HG03457 (cell line): ENCODE results near the gene C2orf92.
"Not testable (repeated sequence)": the region's sequence is repeated elsewhere in the genome, so short reads cannot be mapped to it uniquely, and the experiment has no call there.

Experiments used
- ATAC-seq: cut with Tn5 transposase; IDR thresholded peaks from one replicate; pipeline ENCODE4 v1.9.1; 2021; ENCODE audit warnings: moderate number of reproducible peaks; ENCODE audit not compliant: unreplicated experiment

Gene C2orf92

DNA sequence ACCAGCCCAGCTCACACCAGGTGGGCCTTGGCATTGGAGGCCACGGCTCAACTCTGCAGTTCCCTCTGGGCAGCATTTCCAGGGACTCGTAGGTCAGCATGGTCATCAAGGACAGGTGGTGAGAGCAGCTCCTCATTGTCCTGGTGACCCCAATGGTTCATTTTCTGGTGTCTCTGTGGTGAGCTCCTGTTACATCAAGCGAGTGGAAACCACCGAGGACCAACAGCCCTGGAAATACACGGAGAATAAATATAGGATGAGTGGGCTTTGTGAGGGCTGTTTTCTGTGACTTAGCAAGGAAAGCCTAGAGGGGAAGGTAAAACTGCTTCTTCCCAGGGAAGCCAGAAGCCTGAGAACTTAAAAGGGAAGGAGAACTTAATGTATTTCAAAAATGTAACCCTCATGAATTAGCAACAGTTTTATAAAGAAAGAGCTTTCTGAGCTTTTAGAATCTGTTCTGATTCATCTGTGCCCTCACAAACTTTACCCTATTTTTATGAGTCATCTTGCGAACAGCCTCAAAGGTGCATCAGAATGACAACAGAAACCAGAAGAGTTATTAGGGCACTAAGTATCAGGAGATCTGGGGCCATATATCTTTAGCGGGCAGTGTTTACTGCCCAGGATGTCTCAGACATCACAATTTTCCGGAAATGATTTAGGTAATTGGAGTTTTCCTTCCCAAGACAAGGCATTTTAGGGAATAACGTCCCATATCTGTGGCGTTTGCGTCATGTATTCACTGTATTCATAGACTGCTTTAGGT is 18.7 kb downstream of the C2orf92 start:
- ATAC-seq: no peak

- ATAC-seq: no peak
These were observed 21.7 kb downstream of the C2orf92 start for GRCh38 chr2:97691166-97691565.

DNA sequence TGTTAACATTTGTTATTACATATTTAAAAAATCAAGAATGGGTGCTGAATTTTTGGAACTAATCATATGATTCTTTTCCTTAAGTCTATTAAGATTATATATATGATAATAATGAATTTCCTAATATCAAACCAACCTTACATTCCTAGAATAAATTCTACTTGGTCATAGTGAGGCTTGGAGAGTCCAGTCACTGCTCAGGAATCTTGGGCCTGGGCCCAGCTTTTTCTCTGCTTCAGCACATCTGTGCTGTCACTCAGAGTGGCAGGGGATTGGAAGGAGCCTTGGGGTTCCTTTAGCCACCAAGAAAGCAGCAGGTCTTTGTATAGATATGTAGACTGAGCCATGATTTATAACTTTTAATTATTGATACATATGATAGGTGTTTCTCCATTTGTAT is 24.0 kb downstream of the C2orf92 start:
- ATAC-seq: no peak

- ATAC-seq: no peak
These were observed 26.2 kb downstream of the C2orf92 start for GRCh38 chr2:97695744-97696143.

GRCh38 chr2:97697252-97698235 is 28.0 kb downstream of the C2orf92 start:
- ATAC-seq: no peak

DNA sequence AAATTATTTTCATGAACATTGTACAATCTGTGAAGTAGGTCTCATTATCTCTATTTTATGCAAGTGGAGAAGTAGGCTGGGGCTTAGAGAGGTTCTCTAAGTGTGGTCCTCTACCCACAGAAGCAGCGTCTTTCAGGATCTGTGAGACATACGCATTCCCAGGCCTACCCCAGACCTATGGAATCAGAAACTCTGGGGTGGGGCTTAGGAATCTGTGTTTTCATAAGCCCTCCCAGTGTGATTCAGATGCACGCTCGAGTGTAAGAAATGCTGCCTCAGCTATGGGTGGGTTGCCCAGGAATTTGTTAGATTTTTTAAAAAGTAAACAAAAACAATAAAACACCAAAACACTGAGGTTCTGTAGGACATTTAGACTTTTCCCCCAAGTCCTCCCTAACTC is 29.0 kb downstream of the C2orf92 start:
- ATAC-seq: no peak

DNA sequence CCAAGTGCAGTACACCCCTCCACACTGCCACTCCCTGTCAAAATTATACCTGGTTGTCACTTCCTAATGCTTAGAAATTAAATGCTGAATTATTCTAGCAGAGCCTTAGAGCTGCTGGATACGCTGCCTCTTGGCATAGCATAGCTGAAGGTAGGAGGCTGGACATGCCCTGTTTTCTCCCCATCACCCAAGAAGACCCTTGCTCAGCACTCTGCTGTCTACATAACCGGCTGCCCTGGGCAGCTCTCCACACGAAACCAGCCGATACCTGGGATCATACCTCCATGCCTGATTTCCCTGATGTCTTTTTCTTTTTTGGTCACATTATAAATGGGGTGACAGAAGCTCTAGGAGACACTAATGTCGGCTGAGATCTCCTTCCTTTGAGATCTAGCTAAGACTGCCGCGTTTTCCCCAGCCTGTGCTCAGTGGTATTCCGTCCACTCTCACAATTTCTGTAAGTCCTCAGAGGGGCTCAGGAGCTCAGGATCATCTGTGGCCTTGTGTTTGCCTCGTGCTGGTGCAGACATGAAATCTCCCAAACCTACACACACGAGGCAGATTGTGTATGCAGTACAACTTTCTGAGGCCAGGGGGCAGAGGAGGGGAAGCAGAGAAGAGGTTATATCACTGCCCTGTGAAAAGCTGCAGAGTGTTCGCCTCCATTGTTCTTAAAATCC is 30.4 kb downstream of the C2orf92 start:
- ATAC-seq: no peak

GRCh38 chr2:97701186-97701585 is 31.7 kb downstream of the C2orf92 start:
- no peak for ATAC-seq

DNA sequence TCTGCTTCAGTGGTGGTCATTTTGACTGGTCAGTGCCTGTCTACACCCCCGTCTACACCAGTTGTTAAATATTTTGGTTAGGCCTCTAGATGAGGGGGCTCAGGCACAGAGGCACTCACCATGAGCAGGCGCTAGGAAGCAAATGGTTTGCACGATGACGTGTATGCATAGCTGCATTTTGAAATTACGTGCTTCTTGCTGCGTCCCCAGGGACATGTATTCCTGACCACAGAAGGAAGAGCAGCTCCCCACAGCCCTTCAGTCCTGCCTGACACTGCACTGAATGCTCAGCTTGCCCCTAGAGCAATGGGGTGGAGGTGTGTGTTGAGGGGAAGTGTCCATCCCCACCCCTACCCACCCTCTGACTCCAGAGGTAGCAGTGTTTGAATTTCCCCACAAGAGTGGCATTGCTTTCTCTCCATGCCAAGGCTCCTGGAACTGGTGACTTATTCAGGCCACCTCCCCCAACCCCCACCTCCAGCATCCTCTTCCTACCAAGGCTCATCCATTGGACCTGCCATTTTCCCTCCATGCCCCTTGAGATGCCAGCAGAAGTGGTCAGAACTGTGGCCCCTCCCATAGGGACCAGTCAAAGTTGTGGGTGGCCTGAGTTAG is 32.4 kb downstream of the C2orf92 start:
- ATAC-seq: no peak

GRCh38 chr2:97702731-97703470 is 33.4 kb downstream of the C2orf92 start:
- no peak for ATAC-seq

DNA sequence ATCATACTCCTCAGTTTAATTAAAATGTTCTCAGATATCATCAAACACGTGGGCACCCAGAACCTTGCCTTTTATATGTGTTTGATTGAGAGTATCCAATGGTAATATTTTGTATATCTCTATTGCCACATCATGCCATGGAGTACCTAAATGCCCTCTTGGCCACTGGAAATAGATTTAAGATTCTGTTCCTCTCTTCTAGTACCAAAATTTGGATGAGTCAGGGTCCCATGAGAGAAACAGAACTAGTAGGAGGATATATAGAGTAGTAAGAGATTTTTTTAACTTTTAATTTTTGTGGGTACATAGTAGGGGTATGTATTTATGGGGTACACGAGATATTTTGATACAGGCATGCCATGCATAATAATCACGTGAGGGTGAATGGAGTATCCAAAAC is 34.2 kb downstream of the C2orf92 start:
- no peak for ATAC-seq

DNA sequence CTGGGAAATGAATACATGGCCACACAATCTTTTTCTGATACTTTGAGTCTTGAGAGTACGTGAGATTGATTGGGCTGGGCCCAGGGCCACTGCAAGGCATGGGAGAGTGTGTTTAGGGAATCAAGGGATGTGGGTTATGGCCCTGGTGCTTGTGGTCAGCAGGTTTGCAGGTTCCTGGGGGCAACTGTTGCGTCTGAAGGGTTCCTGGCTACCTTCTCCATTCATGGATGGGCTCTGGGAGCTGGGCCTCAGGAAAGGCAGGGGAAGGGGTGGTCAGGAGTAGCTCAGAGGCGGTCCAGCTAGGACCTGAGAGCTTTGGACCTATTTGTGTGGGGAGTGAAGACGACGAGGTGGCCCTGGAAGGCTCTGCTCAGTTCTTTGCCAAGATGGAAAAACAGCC is 35.5 kb downstream of the C2orf92 start:
- ATAC-seq: no peak

DNA sequence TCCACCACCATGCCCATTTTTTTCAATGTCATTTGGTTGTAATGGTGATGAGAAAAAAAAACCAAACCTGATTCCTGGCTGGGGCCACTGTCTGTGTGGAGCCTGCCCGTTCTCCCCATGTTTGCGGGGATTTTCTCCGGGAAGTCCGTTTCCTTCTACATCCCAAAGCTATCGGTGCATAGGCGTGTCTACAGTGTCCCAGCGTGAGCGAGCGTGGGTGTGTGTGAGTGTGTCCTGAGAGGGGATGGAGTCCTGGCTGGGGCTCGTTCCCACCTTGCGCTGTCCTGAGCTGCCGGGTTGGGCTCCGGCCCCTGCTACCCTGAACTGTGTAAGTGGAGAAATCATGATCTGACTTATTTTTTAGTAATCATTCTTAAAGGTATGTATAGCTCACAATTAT is 36.6 kb downstream of the C2orf92 start:
- ATAC-seq: no peak

DNA sequence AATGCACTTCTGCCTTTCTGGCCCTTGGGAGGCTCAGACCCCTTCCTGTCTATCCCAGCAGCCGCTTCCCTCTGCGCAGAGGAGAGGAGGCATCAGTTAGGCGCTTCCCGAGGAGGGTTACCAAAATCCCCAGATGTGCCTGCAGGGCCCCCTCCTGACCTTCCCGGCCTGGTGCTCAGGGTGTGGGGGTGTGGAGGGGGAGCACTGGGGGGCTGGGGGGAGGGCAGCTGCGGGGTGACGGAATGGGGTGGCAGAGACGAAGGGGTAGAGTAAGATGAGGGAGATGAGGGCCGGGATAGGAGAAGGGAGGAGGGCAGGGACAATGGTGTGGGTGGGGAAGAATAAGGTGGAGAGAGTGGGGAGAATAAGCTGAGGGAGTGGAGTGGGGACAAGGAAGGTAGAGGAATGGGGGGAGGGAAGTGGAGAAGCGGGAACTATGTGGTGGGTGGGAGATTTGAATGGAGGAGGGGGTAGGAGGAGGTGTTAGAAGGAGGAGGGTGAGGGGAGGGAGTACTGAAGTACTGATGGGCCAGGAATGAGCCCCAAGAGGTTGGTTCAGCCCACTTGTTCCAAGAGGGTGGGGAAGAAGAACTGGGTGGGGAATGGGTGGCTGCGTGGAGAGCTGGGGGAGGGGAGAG is 37.3 kb downstream of the C2orf92 start:
- ATAC-seq: no peak

DNA sequence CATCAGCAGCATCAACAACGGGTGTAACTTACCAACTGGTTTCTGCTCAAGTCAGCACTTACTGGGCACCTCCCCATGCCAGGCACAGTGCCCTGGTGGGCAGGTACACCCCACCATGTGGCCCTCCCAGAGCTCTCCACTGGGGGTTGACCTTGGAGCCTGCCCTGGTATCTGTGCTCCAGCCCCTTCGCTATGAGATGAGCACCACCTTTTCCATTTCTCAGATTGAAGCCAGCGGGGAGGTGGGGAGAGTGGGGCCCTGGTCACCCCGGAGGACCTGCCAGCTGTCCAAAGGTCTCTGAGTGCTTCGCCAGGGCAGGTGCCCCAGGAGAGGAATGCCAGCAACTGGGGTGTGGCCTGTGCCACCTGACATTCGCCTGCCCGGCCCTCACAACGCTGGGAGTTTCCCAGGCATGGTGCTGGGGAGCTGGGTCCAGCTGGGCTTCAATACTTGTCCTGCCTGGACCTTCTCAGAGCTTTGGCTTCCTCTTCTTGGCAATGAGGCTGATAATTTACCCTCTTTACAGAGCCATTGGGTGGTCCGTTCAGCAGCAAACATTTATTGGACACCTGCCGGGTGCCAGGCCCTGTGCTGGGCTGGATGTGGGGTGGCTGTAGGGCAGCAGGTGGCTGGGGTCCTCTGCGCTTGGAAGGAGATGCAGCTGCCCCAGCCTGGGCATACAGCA is 38.0 kb downstream of the C2orf92 start:
- ATAC-seq: no peak

GRCh38 chr2:97708048-97708380 is 38.5 kb downstream of the C2orf92 start:
- no peak for ATAC-seq

GRCh38 chr2:97708608-97709007 is 39.1 kb downstream of the C2orf92 start:
- ATAC-seq: no peak

GRCh38 chr2:97711394-97711711 is 41.8 kb downstream of the C2orf92 start:
- ATAC-seq: no peak

DNA sequence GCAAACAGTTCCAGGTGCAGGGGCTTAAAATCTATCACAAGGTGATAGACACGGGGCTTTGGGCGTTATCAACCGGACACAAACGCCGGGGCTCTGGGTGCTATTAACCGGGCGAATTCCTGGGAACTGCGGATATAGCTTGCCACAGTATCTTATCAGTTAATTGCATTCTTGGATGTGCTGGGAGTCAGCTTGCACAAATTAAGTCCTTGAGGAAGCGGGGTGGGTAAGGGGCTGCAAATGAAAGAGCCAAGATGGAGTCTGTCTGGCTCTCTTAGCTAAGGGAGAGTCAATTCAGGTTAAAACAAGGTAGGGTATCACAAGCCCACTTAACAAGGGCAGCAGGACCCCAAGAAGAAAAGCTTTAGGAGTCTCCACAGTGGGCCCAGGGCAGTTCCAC is 42.7 kb downstream of the C2orf92 start:
- not testable (repeated sequence) for ATAC-seq
